GM19239 (cell line): ENCODE measurements around the gene EXD3.
"Not testable (repeated sequence)": the region's sequence is repeated elsewhere in the genome, so short reads cannot be mapped to it uniquely, and the experiment has no call there.

Source experiments
- DNase-seq: peaks from one replicate; pipeline ENCODE4 v3.0.0; 2011; ENCODE audit warnings: low spot score; ENCODE audit not compliant: insufficient read length
- FAIRE-seq: peaks from 2 replicates; lab custom pipeline; 2011; peaks lifted over from hg19 to GRCh38; lab: Jason Lieb, UNC

Gene EXD3

GRCh38 chr9:137459152-137459600, 36.2 kb upstream of the EXD3 start, which contains the start of gene NSMF:
NSMF (minus strand) TSS chr9:137459334; CDS start chr9:137459102, 232 bp downstream.
- peak; percentile 100 for DNase-seq
- peak; percentile 84 for FAIRE-seq

GRCh38 chr9:137458194-137459151, 35.5 kb upstream of the EXD3 start:
- DNase-seq (peak; percentile 44), FAIRE-seq (no peak)

- DNase-seq (no peak), FAIRE-seq (no peak)
Observed at GRCh38 chr9:137457406-137458193, 34.6 kb upstream of the EXD3 start.

DNA sequence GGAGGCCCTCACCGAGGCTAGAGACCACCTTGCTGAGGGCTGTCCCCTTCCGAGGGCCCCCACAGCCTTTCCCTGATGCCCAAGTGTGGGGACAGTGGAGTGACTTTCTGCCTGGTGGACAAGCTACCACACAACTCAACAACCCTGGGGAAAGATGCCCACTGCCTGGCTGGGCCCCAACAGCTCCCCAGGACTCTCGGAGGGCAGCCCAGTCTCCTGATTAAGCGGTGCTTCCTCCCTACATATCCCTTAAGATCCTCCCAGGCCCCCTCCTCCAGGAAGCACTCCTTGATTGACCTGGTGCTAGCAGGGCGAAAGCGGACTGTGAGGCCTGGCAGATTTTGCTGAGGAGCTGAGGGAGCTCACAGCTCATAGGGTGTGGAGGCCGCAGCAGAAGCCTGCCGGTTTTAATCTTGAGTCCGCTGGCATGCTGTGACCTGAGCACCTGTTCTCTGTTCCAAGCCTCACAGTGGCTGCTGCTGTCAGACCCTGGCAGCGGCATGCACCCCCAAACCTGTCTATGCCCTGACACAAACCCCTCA, 34.0 kb upstream of the EXD3 start:
- DNase-seq (no peak), FAIRE-seq (no peak)

DNA sequence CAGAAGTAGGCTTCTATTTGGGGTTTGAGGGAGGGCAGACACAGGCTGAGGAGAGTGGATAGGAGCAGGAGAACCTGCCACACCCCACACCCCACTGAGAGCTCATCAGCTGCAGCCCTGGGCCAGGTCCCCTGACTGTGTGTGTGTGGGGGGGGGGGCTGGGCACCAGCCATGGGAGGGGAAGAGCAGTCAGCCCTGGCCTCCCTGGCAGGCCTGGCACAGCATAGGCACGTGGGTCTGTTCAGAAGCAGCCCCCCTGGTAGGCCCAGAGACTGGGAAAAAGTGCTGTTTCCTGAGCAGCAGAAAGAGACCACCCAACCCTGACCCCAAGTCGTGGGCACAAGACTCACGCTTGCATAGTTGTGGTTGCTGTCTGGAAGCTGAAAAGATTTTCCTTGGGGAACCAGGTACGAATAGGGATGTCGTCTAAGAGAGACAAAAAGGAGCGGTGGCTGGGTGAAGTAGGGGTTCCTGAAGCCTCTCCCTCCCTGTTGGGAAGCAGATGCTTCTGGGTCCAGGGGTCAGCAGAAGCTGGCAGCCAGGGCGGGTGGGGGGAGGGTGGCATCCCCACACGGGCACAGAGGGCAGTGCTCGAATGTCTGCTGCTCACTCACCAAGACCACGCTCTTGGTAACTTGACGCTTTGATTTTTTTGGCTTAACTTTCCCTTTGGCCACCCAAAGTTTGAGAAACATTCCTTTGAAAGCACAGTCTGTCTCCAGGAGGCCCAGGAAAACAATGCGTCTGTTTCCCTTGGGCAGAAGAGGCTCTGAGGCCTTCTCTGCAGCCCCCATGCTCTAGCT, 33.3 kb upstream of the EXD3 start:
- DNase-seq (no peak), FAIRE-seq (no peak)

DNA sequence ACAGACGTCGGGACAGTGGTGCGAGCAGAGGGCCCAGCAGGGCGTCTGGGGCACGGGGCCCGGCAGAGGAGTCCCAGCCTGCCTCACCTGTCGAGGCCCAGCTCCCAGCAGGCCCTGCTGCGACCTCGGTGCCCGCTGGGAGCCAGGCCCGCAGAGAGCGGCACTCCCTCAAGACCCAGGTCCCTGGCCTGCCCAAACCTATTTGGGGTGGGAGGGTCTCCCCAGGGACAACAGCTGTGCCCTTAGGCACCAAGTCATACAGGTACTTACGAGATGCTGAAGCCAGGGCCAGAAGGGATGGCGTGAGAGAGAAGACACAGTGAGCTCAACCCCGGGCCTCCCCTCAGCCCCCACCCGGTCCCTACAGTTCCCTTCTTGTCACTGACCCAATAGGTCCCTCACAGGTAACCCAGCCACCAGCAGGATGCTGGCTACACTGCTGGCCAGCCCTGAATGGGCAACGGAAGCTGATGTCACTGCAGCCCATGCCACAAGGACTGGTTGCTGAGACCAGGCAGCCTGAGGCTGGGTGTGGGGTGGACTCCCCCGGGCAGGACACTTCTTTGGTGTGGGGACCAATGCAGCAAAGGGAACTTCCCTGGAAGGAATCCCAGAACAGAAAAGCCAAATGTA, 32.5 kb upstream of the EXD3 start:
- no peak for FAIRE-seq
- no peak for DNase-seq

GRCh38 chr9:137454597-137455358, 31.8 kb upstream of the EXD3 start:
- FAIRE-seq (no peak), DNase-seq (no peak)

- DNase-seq (peak; percentile 60), FAIRE-seq (no peak)
Observed at GRCh38 chr9:137454145-137454596, 31.2 kb upstream of the EXD3 start.

DNA sequence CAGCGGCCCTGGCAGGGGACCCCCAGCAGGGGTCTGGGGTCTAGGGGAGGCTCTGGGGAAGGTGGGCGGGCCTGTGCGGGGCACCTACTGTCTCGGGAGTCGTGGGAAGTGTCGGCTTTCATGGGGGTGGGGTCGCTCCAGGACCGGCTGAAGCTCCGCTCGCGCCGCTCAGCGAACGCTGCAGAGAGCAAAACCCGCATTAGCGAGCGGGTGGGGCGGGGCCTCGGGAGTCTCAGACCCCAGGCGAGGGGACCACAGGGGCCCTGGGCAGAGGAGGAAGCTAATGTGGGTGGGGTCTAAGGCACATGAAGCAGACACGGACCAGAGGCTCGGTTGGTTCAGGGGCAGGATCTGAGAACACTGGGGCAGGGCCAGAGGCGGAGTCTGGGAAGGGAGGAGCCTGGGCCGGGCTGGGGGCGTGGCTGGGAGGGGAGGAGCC, 30.7 kb upstream of the EXD3 start:
- FAIRE-seq, result peak; percentile 84
- peak; percentile 94 for DNase-seq

- FAIRE-seq (no peak), DNase-seq (no peak)
Observed at GRCh38 chr9:137452761-137453642, 30.0 kb upstream of the EXD3 start.

DNA sequence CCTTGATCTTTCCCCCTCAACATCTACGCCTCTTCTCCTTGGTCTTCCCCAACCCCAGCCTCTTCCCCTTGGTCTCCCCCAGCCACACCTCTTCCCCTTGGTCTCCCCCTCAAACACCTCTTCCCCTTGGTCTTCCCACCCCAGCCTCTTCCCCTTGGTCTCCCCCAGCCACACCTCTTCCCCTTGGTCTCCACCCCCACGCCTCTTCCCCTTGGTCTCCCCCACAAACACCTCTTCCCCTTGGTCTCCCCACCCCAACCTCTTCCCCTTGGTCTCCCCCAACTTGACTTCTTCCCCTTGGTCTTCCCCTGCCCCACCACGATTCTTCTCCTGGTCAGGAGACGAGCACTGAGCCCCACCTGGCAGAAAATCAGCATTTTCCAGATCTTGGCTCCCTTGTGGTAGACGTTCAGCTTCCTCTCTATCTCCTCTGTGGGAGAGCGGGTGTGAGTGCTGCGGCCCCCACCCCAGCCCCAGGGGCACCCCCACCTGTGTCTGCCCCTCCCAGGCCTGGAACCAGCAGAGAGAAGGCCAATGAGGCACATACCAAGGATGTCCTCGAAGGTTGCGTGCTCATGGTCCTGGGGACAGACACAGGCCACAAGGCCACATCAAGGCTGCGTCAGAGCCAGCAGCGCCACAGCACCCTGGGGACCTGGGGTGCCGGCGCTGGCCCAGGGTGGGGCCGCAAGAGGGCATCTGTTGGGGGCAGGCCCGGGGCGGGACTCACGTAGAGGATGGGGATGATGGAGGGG, 29.2 kb upstream of the EXD3 start:
- no peak for DNase-seq

GRCh38 chr9:137451264-137452005, 28.5 kb upstream of the EXD3 start:
- not testable (repeated sequence) for FAIRE-seq, DNase-seq

More for the DNA sequence above, 29.2 kb upstream of the EXD3 start:
- no peak for FAIRE-seq

DNA sequence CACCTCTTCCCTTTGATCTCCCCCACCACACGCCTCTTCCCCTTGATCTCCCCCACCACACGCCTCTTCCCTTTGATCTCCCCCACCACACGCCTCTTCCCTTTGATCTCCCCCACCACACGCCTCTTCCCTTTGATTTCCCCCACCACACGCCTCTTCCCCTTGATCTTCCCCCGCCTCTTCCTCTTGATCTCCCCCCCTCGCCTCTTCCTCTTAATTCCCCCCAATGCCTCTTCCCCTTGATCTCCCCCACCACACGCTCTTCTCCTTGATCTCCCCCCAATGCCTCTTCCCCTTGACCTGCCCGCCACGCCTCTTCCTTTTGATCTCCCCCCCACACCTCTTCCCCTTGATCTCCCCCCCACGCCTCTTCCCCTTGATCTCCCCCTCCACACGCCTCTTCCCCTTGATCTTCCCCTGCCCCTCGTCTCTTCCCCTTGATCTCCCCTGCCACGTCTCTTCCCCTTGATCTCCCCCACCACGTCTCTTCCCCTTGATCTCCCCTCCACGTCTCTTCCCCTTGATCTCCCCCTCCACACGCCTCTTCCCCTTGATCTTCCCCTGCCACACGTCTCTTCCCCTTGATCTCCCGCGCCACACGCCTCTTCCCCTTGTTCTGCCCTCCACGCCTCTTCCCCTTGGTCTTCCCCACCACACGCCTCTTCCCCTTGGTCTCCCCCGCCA, 27.7 kb upstream of the EXD3 start:
- FAIRE-seq, result not testable (repeated sequence)

GRCh38 chr9:137449931-137450538, 27.1 kb upstream of the EXD3 start:
- no peak for DNase-seq
- no peak for FAIRE-seq

More for the DNA sequence above, 27.7 kb upstream of the EXD3 start:
- not testable (repeated sequence) for DNase-seq
